Sigmoid colon (tissue), 7 donors: ENCODE results near the gene KATNAL1. TPM values are rescaled to one million over a fixed set of nuclear protein-coding genes. Genes with fewer than 3 reads are reported as not detected.

Experiments used
- DNase-seq: peaks from one replicate; pipeline ENCODE4 v3.0.0-alpha.2; 2019
- H3K27ac ChIP-seq, 4 donors: fragments of 200-600 bp; sonication (generic); one replicate each; pipeline ENCODE4 v1.5.1; 2016 to 2019; ENCODE audit warnings: mild to moderate bottlenecking in 1 of 4
- H3K27me3 ChIP-seq, 3 donors: fragments of 200-600 bp; sonication (generic); one replicate each; pipeline ENCODE4 v1.5.1; 2019; ENCODE audit warnings: mild to moderate bottlenecking in 1 of 3
- H3K36me3 ChIP-seq, 4 donors: fragments of 200-600 bp; sonication (generic); one replicate each; pipeline ENCODE4 v1.5.1; 2016 to 2019
- H3K4me1 ChIP-seq, 4 donors: fragments of 200-600 bp; sonication (generic); one replicate each; pipeline ENCODE4 v1.5.1; 2017 to 2019
- H3K4me3 ChIP-seq, 4 donors: fragments of 200-600 bp; sonication (generic); one replicate each; pipeline ENCODE4 v1.5.1; 2017 to 2019; ENCODE audit warnings: mild to moderate bottlenecking in 2 of 4, moderate library complexity in 1 of 4
- H3K9me3 ChIP-seq, 4 donors: fragments of 200-600 bp in 3 of 4; sonication (generic) in 3 of 4; one replicate each; pipeline versions ENCODE4 v1.5.1 to v1.6.1; 2013 to 2019
- CTCF ChIP-seq, 4 experiments: fragments of 450-650 bp in 3 of 4; fragments of 200-600 bp in 1 of 4; IDR thresholded peaks; one replicate each; pipeline ENCODE4 v1.5.1; 2016 to 2019; ENCODE audit warnings: antibody characterized with exemption in 4 of 4, mild to moderate bottlenecking in 3 of 4, moderate library complexity in 2 of 4
- EP300 ChIP-seq, 4 donors: sonication (generic); formaldehyde crosslinking; IDR thresholded peaks; one replicate each; pipeline ENCODE4 v1.6.1; 2017; ENCODE audit warnings: antibody characterized with exemption in 4 of 4
- POLR2A ChIP-seq, 2 donors: fragments of 450-650 bp; IDR thresholded peaks; one replicate each; pipeline ENCODE4 v1.6.1; 2016; ENCODE audit warnings: antibody characterized with exemption in 2 of 2, mild to moderate bottlenecking in 2 of 2, moderate library complexity in 2 of 2
- POLR2AphosphoS5 ChIP-seq, 4 donors: sonication (generic); formaldehyde crosslinking; IDR thresholded peaks; one replicate each; pipeline ENCODE4 v1.6.1; 2017; ENCODE audit warnings: antibody characterized with exemption in 4 of 4
- WGBS, 2 donors: extraction: QIAGEN DNeasy Blood & Tissue Kit; methylation state at CpG; one replicate each; pipeline ENCODE4 v1.1.7; 2013; 5-methylcytosine and 5-hydroxymethylcytosine counted together
- intact Hi-C: fragments of 100-400 bp; cut with DNase I; formaldehyde crosslinking; loops from one replicate; pipeline ENCODE4 v1.15.1; 2023
- polyA plus RNA-seq, 3 donors: library from polyadenylated mRNA; stranded (reverse); fragments of 200-250 nt; gene quantifications; one replicate each; pipeline ENCODE4 v1.2.3, GENCODE V29; 2013
- total RNA-seq, 4 donors: library from RNA; depleted of rRNA; stranded (reverse); fragments of >200 nt; gene quantifications; one replicate each; pipeline ENCODE4 v1.1.0, GENCODE V29; 2016
- donor health status: healthy with polysubstance abuse.
- donor health status: Bipolar disorder and iron deficiency.
- donor health status: healthy.

Gene KATNAL1
- 10 to 100 TPM; 31.9 to 51.2 (median 45.5) TPM for total RNA-seq
- polyA plus RNA-seq: 1 to 10 TPM in 2 of 3 donors, under 1 TPM in 1; 0.92 to 2.8 (median 1.8) TPM

GRCh38 chr13:30307194-30307970, at the start of gene KATNAL1:
Gene KATNAL1 (minus strand): TSS chr13:30307551. CDS start chr13:30283777, 23,774 bp downstream.
- H3K4me1 ChIP-seq: peaks cover 0 to 57% (median 38%) of the 10 kb centered on the region in 4 donors
- H3K36me3 ChIP-seq: no peaks in the 10 kb centered on the region
- no peaks in the 10 kb centered on the region for H3K9me3 ChIP-seq
- H3K27me3 ChIP-seq: no peaks in the 10 kb centered on the region
- WGBS, 2 donors: 1% methylated on average over 71 of the region's 71 CpGs
- H3K27ac ChIP-seq: peak within 1 kb of the TSS; percentile 89 to 95 (median 94)
- DNase-seq: peak; percentile 91
- TF ChIP-seq POLR2A (IDR thresholded peaks at IDR 0.05) (peak in 1 of 2 donors; percentile 18), CTCF (IDR thresholded peaks at IDR 0.05) (no peak), POLR2AphosphoS5 (IDR thresholded peaks at IDR 0.05) (peak; percentile 68 to 88 (median 78)), EP300 (IDR thresholded peaks at IDR 0.05) (peak in 1 of 4 donors; percentile 36)
- intact Hi-C loops: loop anchor here (1.0 to 5.0 kb wide), 5 partner anchors 33 to 310 kb away; partner anchors contain the start of genes HMGB1 and USPL1
- peak within 1 kb of the TSS; percentile 60 to 87 (median 82) for H3K4me3 ChIP-seq

- Histone ChIP-seq H3K27me3 (no peaks in the 10 kb centered on the region), H3K4me3 (no peak overlapping the region), H3K36me3 (no peaks in the 10 kb centered on the region), H3K27ac (no peak overlapping the region), H3K9me3 (no peaks in the 10 kb centered on the region), H3K4me1 (no peaks in the 10 kb centered on the region)
- intact Hi-C loops: no loop called here
- TF ChIP-seq EP300 (IDR thresholded peaks at IDR 0.05): no peak
- no peak for TF ChIP-seq CTCF (IDR thresholded peaks at IDR 0.05)
- no peak for TF ChIP-seq POLR2AphosphoS5 (IDR thresholded peaks at IDR 0.05)
- no peak for TF ChIP-seq POLR2A (IDR thresholded peaks at IDR 0.05)
- no peak for DNase-seq
- 67 to 82% methylated on average over 6 of the region's 6 CpGs for WGBS, 2 donors
Measured at GRCh38 chr13:30355839-30356238, 48.5 kb upstream of the KATNAL1 start.

- no peaks in the 10 kb centered on the region for H3K9me3 ChIP-seq
- WGBS, 2 donors: 51 to 78% methylated on average over 7 of the region's 7 CpGs
- TF ChIP-seq CTCF (IDR thresholded peaks at IDR 0.05) (peak in 2 of 4 experiments; percentile 15 to 34), POLR2AphosphoS5 (IDR thresholded peaks at IDR 0.05) (no peak), POLR2A (IDR thresholded peaks at IDR 0.05) (no peak)
- no peak overlapping the region for H3K4me3 ChIP-seq
- DNase-seq: no peak
- no peaks in the 10 kb centered on the region for H3K4me1 ChIP-seq
- H3K27ac ChIP-seq: no peak overlapping the region
- H3K36me3 ChIP-seq: no peaks in the 10 kb centered on the region
- intact Hi-C loops: no loop called here
- no peaks in the 10 kb centered on the region for H3K27me3 ChIP-seq
Measured at GRCh38 chr13:30355384-30355699, 48.0 kb upstream of the KATNAL1 start.

- H3K4me1 ChIP-seq: no peaks in the 10 kb centered on the region
- H3K27ac ChIP-seq: no peak overlapping the region
- no peaks in the 10 kb centered on the region for H3K27me3 ChIP-seq
- no peak overlapping the region for H3K4me3 ChIP-seq
- intact Hi-C loops: no loop called here
- H3K9me3 ChIP-seq: no peaks in the 10 kb centered on the region
- DNase-seq: no peak
- no peaks in the 10 kb centered on the region for H3K36me3 ChIP-seq
- 61 to 86% methylated on average over 17 of the region's 17 CpGs for WGBS, 2 donors
- TF ChIP-seq EP300 (IDR thresholded peaks at IDR 0.05) (no peak), POLR2AphosphoS5 (IDR thresholded peaks at IDR 0.05) (no peak), POLR2A (IDR thresholded peaks at IDR 0.05) (no peak), CTCF (IDR thresholded peaks at IDR 0.05) (no peak)
Measured at GRCh38 chr13:30354493-30355383, 47.4 kb upstream of the KATNAL1 start.
